ENCODE measurements around the gene C1QL2.

Gene C1QL2

DNA sequence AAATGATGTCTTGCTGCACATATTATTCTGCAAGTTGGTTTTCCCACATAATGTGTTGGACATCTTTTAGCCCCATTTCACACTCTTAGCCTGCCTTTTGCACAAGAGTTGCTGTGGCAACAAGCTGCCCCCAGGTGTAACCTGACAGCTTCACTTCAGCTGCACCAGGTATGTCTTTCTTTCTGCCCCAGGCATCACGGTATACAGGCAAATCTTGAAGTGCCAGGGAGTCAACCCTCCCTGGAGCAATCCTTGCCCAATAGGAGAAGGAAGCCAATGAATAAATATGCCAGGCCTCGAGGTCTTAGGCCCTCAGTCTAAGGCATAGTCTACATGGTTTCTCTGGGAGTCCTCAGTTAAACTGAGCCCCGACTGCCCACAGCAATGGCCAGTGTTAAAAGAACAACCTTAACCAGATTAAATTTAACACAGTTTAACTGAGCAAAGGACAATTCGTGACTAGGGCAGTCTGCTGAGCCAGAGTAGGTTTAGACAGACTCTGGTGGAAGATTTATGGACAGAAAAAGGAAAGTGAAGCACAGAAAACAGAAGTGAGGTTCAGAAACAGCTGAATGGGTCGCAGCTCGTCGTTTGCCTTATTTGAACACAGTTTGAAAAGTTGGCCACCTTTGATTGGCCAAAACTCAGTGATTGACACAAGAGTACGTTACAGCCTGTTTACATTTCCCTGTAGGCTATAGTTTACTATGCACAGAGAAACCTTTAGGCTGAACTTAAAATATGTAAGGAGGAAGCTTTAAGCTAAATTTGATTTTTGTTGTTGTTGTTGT lies 32.0 kb upstream of the C1QL2 start:
- no peak for DNase-seq (ENCODE audit: extremely low read depth, low read depth)
- TF ChIP-seq, protein P1, sequence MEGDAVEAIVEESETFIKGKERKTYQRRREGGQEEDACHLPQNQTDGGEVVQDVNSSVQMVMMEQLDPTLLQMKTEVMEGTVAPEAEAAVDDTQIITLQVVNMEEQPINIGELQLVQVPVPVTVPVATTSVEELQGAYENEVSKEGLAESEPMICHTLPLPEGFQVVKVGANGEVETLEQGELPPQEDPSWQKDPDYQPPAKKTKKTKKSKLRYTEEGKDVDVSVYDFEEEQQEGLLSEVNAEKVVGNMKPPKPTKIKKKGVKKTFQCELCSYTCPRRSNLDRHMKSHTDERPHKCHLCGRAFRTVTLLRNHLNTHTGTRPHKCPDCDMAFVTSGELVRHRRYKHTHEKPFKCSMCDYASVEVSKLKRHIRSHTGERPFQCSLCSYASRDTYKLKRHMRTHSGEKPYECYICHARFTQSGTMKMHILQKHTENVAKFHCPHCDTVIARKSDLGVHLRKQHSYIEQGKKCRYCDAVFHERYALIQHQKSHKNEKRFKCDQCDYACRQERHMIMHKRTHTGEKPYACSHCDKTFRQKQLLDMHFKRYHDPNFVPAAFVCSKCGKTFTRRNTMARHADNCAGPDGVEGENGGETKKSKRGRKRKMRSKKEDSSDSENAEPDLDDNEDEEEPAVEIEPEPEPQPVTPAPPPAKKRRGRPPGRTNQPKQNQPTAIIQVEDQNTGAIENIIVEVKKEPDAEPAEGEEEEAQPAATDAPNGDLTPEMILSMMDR (IDR thresholded peaks at IDR 0.05; ENCODE audit: low read depth, low read length), result no peak

DNA sequence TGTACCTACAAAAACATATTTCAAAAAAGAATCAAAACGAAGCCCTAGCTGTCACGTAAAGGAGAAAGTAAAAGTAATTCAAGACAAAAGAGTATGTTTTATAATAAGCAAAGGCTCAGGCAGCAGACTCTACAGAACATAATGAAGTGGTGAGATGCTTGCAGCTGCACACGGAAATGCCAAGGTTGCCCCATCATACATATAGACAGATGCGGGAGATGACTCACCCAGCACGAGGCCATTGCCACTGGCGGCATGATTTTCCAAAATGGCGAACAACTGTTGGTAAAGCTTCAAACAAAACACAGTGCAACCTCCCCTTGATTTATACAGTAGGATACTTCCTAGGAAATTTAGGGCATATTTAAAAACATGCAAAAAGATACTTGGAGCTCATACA lies 26.0 kb upstream of the C1QL2 start:
- TF ChIP-seq, protein P1 (IDR thresholded peaks at IDR 0.05; ENCODE audit: low read depth, low read length), result no peak
- DNase-seq (ENCODE audit: extremely low read depth, low read depth), result no peak

DNA sequence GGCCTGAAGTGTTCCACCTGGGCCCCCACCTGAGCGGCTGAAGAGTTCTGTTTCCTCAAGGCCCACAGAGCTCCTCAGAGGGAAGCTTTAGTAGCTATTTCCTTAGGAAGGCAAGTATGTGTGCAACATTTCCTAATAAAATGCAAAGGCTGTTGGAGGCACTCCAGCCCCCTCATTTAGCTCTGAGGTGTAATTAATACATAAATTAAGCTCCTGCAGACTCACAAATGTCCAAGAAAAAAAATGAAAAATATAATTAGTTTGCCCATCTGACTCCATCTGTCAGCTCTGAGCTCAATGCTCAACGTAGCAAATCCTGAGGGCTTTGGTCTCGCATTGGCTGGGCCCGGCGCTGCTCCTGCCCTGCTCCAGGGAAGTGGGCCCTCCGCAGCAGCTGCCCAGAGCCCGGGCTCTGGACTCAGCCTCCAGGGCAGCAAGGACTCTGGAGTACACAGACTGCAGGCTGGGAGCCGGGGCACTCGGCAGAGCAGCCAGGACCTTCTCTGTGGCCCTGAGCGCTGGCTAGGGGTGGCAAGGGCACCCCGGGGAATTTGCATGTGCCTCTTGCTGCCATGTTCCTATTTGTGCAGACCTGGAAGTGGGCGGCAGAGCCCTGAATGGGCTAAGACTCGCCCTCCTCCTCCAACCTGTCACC lies 23.4 kb upstream of the C1QL2 start:
- no peak for DNase-seq (ENCODE audit: extremely low read depth, low read depth)
- TF ChIP-seq, protein P1 (IDR thresholded peaks at IDR 0.05; ENCODE audit: low read depth, low read length), result no peak

DNA sequence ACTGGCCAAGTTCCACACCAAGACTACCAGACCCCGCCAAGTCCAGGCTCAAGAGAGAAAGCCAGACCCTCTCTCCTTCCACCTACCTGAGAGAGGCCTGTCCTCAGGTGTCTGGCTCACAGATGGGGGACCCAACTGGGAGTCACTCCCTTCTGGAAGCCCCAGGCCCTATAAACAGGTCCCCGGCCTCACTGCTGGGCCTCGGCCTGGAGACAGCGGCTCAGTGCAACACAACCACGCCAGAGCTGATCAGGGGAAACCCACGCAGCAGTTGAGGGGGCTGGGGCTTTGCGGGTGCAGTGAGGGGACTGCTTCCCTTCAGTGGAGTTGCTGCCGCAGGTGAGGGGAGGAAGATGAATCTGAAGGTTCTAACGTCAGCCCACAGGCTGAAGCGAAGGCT lies 22.8 kb upstream of the C1QL2 start:
- DNase-seq (ENCODE audit: extremely low read depth, low read depth), result no peak
- TF ChIP-seq, protein P1 (IDR thresholded peaks at IDR 0.05; ENCODE audit: low read depth, low read length), result no peak

DNA sequence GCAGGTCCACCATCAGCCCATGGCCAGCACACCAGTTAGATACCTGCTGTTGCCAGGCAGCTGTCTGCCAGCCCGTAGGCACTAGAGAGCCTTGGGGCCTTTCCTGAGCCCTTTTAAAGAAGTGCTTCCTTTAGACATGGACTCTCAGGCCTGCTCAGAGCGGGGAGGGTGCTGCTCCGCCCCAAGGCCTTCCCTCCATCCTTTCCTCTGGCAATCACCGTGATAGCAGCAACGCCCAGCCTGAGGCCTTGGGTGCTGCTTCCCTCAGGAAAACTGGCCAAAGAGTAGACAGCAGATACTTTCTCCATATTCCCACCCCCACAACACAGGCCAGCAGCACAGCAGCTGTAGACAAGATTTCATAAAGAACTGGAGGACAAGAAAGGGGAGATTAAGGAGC lies 22.3 kb upstream of the C1QL2 start:
- TF ChIP-seq, protein P1 (IDR thresholded peaks at IDR 0.05; ENCODE audit: low read depth, low read length), result no peak
- no peak for DNase-seq (ENCODE audit: extremely low read depth, low read depth)

DNA sequence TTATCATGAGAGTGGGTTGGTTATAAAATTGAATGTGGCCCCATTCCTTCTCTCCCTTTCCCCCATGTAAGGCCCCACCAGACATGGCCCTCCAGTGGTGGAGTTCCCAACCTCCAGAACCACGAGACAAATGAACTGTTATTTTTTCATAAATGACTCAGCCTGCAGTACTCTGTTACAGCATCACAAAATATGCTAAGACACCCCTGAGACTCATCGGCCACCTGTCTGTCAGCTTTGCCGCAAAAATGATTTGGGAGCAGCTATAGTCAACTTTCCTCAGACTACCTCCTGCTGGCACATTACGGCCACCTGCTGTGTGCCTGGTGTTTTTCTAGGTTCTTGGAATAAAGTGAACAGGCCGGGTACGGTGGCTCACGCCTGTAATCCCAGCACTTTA lies 21.4 kb upstream of the C1QL2 start:
- TF ChIP-seq, protein P1 (IDR thresholded peaks at IDR 0.05; ENCODE audit: low read depth, low read length), result no peak
- no peak for DNase-seq (ENCODE audit: extremely low read depth, low read depth)

DNA sequence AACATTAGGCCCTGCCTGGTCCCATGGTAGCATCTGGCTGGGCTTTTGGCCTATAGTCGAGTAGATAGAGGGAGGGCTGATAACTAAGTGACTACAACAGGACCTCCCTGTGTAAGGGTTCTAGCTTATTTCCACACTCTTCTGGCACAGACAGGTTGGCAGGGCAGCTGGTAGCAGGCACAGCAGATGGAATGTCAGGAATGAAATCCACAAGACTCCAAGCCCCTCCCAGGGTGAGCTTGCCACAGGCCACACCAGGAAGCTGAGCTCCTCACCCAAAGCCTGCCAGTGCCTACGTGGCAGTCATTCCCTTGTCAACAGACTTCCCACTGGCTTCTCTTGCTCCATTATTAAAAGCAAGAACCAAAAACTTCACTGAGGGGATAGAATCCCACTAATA lies 20.7 kb upstream of the C1QL2 start:
- no peak for DNase-seq (ENCODE audit: extremely low read depth, low read depth)
- TF ChIP-seq, protein P1 (IDR thresholded peaks at IDR 0.05; ENCODE audit: low read depth, low read length), result no peak

Data from AG09319 (cell line).